ENCODE results near the gene USP24.
A peak's percentile ranks its signal among the peaks of the same experiment; 100 is the strongest.
"Not testable (repeated sequence)": the region's sequence is repeated elsewhere in the genome, so short reads cannot be mapped to it uniquely, and the experiment has no call there.

USP24 gene

DNA sequence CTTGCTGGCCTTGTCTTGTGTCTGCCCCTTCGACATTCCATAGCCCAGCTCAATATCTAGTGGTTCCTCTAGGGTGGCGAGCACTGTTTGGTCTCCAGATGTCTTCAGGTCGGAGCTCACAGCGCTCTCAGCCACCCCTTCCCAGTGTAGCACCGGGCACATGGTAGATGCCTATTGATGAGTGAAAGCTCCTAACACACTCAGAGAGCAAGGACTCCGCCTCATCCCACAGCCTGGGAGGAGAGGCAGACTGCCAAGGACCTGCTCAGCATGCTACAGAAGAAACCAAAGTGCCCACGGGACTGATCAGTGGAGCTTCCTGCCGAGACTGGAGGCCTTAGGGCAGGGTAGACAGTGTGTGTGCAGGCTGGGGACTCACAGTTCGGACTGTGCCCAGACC, 164.9 kb downstream of the USP24 start:
- DNase-seq: peak; percentile 26

DNA sequence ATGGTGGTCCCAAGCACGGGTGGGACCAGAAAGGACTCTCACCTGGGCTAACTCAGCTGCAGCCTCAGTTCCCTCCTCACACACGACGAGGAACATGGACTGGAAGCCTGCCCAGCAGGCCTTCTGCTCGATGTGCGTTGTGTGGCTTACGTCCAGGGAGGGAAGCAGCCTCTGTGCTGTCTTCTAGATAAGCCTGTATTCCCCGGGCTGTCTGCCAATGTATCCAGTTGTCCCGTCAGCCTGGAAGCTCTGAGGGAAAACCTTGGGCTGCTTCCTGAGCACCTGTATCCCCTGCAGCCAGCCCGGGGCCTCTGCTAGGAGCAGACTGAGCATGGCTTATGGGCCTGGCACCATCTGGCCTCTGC, 165.3 kb downstream of the USP24 start:
- peak; percentile 36 for DNase-seq

DNA sequence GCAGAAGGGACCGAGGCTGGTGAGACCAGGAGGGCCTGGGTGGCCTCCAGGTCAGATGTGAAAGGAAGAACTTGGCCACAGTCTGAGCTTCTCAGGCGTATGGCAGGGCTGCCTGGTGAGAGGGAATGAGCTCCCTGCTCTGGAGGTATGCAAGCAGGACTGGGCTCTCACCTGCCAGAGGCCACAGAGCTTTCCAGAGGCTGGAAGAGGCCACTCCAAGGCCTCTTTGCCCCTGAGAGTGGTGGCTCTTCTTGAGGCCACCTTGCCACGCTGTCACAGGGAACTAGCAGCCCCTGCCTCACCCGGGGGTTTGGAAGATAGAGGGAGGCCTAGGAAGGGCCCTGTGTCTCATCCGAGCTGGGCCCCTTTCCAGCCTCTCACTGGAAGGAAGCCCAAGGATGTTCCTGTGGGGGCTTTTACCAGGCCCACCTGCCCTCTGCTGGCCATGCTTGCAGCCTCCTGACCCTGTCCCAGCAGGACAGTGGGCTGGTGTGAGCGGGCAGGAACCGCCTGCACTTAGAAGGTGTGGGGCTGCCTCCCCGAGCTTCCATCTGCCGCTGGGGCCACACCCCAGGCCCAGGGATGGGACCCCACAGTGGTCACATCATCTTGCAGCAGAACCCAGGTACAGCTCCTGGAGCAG, 165.8 kb downstream of the USP24 start:
- no peak for DNase-seq

DNA sequence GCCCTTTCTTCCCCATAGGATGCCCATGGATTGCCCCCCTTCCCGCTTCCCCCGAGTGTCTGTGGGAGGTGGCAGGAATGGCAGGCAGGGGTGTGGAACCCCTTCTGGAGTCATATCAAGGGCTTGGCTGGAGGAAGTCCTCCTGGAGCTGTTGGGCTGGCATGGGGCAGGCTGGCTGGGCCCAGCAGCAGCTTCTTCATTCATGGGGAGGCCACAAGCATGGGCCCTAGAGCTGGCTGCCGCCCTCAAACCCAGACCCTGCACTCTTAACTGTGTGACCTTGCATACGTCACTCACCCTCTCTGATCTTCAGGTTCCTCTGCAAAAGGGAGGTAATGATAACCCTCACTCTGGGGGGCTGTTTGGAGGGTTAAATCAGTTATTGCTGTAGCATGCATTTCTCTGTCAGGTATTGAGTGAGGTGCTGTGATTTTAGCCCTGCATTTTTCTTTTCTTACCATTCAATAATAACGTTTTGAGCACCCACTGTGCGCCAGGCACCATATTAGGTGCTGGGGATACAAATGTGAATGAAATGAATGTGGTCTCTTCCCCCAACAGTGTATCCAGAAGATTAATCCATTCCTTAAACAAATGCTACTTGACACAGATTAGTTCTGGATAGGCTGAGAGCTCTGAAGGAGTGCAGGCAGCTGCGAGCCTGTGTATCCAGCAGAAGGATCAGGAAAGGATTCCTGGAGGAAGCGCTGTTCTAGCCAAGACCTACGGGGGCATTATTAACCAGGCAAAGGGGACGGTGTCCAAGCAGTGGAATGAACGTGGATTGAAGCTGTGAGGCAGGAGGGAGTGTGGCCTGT, 166.5 kb downstream of the USP24 start:
- peak; percentile 6 for DNase-seq

DNA sequence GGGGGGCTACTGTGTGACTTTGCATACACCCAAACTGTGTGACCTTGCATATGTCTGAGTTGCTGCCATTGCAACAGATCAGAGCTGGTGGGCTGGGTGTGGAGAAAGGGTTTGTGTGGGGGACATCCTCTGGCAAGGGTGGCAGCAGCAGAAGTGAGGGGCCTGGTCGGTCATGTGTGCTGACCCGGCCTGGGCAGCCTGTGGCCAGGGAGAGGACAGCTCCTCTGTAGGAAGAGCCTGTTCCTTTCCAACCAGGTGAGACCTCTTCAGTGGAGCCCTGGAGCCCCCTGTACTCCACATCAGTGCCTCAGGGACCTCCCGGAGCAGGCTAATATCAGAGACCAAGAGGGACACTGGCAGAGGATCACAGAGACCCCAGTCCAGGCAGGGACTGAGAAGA, 167.6 kb downstream of the USP24 start:
- DNase-seq: no peak

DNA sequence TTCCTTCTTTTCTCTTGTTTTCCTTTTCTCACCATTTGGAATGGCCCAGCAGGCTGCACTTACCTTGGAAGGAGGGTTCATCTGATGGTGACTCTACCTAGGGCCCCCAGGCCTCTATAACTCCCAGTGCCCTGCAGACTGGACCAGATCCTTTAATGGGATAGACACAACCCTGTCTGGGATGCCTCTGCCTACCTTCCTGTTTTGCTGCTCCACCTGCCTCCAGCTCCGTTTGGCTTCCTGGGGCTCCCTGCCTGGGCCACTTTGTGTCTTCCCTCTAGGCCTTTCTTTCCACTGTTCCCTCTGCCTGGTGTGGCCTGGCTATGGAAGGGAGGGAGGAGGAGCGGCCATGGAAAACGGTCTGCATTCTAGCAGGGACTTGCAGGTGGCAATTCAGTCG, 168.3 kb downstream of the USP24 start:
- DNase-seq: no peak

DNA sequence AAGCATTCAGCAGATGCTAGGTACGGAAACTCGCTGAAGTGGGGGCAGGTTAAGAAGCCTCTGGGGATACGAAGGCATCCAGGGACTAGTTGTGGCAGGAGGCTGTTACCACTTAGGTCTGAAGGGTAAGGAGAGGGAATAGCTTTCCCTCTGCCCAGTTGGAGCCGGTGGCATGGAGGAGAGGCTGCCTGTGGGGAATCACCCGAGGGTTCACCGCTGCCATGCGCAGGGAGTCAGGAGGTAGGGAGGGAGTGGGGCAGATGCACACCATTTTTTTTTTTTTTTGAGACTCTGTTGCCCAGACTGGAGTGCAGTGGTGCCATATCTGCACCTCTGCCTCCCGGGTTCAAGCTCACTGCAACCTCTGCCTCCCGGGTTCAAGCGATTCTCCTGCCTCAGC, 169.7 kb downstream of the USP24 start:
- DNase-seq: no peak

DNA sequence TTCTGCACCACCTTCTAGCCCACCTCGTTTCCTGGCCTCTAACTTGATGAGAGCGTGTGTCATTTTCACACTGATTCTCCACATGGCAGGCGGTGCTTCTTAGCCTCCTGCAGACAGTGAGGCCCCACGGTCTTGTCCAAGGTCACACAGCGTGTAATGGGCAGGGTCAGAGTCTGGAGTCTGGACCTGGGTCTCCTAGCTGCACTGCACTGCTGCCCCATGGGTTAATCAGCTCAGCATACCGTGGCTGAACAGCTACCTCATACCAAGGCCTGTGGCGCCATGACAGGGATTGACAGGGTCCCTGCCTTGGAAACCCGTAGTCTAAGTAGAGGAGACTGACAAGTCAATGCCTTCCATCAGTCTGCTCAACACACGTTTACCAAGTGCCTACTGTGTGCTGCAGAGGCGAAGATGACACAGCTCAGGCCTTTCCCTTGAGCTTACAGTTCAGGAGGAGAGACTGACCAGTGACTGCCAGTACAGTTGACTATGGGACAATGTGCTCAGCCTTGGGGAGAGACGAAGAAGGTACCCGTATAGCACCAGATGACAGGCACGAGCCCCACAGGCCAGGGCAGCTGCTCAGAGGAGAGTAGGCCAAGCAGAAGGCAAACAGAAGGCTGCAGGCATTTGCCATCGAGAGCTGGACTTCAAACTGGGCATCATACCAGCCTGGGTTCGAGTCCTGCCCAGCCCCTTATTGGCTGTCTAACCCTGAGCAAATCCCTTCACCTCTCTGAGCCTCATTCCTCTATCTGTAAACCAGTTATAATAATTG, 170.4 kb downstream of the USP24 start:
- DNase-seq: no peak

DNA sequence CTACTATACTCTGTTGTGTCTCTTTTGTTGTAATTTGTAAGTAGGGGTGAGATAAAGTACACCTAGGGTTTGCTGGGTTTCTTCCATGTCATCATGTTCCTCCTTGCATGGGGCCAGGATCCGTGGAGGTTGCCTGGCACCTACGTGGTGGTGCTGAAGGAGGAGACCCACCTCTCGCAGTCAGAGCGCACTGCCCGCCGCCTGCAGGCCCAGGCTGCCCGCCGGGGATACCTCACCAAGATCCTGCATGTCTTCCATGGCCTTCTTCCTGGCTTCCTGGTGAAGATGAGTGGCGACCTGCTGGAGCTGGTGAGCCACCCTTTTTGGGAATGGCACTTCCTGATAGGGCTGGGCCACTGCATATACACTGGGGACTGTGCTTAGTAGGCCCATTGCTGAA, 171.4 kb downstream of the USP24 start:
- no peak for DNase-seq

DNA sequence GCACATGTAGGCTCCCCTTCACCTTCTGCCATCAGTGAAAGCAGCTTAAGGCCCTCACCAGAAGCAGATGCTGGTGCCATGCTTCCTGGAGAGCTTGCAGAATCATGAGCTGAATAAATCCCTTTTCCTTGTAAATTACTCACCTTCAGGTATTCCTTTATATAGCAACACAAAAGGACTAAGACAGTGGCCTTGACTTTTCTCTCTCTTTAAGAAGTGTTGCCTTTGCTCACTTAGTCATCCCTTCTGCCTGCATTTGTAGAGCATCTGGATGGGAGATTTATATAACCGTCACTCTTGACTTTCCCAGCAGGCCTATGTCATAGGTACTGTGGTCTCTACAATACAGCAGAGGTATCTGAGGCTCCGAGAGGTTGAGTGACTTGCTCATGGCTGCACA, 172.2 kb downstream of the USP24 start:
- no peak for DNase-seq

DNA sequence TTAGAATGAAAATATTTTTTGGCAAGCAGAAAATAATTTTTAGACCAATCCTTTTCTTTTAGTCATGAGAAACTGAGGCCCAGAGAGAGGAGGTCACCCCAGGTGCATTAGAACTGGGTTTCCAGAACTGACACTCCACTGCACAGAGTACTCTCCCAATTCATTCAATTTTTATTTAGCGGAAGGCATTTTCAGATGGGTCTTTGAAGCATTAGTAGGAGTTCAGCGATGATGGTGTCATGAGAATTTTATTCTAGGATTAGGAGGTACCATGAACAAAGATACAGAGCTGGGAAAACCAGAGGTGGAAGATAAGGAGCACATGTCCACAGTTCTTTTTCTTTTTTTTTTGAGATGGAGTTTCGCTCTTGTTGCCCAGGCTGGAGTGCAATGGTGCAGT, 173.6 kb downstream of the USP24 start:
- DNase-seq: no peak

DNA sequence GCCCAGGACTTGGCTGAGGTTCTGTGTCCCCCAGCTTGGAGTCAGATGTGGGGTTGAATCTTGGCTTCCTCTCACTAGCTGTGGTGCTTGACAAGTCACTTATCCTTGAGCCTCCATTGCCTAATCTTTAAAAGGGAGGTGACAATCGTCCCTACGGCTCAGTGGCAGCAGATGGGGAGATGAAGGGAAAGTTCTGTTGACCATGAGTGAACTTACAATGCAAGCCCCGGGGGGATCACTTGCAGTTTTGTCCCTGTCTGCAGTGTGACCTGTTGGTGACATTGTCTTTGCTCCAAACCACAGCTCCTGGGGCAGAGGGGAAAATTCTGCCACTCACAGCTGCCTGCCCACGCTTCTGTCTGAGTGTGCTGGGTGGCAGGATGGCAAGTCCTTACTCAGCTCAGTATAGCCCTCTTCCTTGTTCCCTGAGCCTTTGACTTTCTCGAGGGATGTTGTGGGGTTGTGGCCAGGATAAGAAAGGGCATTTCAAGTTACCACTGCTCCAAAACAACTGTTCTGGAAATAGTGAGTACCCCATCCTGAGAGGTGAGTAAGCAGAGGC, 174.2 kb downstream of the USP24 start:
- DNase-seq: no peak

DNA sequence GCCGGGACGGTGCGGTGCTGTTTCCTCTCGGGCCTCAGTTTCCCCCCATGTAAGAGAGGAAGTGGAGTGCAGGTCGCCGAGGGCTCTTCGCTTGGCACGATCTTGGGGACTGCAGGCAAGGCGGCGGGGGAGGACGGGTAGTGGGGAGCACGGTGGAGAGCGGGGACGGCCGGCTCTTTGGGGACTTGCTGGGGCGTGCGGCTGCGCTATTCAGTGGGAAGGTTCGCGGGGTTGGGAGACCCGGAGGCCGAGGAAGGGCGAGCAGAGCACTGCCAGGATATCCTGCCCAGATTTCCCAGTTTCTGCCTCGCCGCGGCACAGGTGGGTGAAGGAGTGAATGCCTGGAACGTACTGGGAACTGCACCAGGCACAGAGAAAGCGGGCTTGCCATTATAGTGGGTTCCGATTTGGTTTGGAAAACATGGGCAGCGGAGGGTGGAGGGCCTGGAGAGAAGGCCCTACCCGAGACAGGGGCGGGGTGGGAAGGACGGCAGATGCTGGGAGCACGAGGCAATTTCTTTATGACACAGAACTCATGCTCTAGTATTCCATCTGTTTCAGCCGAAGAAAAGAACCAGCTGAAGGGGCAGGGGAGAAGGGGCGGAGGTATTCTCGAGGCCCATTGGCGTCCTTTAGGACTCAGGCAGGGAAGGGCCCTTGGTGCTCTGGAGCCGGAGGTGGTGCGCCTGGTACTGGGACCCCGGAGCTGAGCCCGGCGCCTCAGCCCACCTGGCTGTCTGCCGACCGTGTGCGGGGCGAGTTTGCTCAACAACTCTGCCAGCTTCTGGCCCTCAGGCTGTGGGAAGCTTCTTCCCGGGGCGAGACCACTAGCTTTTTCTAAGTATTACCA, 174.9 kb downstream of the USP24 start:
- DNase-seq: no peak

DNA sequence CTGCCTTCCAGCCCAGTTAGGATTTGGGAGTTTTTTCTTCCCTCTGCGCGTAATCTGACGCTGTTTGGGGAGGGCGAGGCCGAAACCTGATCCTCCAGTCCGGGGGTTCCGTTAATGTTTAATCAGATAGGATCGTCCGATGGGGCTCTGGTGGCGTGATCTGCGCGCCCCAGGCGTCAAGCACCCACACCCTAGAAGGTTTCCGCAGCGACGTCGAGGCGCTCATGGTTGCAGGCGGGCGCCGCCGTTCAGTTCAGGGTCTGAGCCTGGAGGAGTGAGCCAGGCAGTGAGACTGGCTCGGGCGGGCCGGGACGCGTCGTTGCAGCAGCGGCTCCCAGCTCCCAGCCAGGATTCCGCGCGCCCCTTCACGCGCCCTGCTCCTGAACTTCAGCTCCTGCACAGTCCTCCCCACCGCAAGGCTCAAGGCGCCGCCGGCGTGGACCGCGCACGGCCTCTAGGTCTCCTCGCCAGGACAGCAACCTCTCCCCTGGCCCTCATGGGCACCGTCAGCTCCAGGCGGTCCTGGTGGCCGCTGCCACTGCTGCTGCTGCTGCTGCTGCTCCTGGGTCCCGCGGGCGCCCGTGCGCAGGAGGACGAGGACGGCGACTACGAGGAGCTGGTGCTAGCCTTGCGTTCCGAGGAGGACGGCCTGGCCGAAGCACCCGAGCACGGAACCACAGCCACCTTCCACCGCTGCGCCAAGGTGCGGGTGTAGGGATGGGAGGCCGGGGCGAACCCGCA, 175.7 kb downstream of the USP24 start, which contains the start of gene PCSK9:
TSS of gene PCSK9 (plus strand) at position 207 of the 741 bp plus-strand sequence. CDS start at position 497, 290 bp downstream.
- DNase-seq: no peak

DNA sequence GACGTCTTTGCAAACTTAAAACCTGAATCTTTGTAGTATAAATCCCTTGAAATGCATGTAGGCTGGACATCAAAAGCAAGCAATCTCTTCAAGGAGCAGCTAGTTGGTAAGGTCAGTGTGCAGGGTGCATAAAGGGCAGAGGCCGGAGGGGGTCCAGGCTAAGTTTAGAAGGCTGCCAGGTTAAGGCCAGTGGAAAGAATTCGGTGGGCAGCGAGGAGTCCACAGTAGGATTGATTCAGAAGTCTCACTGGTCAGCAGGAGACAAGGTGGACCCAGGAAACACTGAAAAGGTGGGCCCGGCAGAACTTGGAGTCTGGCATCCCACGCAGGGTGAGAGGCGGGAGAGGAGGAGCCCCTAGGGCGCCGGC, 176.2 kb downstream of the USP24 start:
- no peak for DNase-seq

DNA sequence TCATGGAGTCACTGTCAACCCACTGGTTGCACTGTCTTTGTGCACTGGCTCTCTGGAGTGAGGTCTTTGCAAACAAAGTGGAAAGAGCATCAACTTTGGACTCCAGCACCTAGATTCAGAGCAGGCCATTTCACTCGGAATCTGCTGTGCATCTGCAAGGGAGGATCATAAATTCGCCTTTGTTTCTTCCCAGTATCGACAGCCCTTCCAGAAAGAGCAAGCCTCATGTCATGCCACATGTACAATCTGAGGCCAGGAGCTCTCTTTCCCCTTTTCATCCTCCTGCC, 176.7 kb downstream of the USP24 start:
- DNase-seq: no peak

DNA sequence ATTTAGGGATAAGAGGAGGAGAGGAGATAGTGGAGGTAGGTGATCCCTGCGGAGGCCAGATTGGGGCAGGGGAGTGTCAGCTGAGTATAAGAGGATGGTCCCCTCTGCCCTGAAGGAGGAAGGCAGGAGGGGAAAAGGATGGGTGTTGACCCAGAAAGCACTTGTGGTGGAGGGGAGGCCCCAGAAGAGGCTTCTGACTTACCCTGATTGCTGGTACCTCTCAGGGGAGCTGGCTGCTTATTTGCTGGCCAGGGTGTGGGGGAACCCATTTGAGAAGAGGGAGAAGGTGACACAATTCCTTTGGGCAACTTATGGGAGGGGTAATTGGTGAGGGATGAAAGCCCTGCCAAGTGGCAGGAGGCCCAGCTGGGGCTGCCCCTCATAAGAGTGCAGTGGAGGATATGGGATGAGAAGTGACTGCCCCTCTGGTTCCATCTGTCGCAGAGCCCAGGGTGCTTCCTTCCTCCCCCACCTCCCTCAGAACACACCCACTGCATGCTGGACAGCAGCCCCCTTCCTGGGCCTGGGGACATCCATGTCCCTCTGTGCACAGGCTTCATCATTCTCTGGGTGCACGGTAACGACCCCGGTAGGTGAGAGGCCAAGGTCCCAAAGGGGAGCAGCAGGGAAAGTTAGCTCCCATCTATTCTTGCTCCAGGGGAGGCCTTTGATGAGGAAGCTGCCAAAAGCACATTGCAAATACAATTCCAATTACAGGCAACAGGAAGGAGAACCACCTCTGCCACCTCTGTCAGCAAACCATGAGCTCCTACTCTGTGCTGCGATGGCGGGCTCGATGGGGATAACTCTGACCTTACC, 177.2 kb downstream of the USP24 start:
- no peak for DNase-seq

DNA sequence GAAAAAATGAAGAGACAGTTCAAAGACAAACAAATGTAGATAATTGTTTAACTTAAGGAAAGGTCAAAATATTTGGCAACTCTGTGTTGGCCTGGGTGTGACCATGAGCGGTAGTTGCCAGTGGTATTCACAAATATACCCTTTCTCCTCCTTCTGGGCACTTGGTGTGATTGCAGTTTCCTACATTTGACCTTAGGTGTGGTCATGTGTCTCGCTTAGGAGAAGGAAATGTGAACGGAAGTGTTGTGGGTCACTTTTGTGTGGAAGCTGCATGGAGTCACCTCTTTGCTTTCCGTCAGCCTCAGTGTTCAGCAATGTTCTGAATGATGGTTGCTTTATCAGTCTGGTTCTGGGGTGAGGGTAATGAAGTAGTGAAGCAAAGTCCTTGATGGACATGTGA, 179.3 kb downstream of the USP24 start:
- DNase-seq: no peak

DNA sequence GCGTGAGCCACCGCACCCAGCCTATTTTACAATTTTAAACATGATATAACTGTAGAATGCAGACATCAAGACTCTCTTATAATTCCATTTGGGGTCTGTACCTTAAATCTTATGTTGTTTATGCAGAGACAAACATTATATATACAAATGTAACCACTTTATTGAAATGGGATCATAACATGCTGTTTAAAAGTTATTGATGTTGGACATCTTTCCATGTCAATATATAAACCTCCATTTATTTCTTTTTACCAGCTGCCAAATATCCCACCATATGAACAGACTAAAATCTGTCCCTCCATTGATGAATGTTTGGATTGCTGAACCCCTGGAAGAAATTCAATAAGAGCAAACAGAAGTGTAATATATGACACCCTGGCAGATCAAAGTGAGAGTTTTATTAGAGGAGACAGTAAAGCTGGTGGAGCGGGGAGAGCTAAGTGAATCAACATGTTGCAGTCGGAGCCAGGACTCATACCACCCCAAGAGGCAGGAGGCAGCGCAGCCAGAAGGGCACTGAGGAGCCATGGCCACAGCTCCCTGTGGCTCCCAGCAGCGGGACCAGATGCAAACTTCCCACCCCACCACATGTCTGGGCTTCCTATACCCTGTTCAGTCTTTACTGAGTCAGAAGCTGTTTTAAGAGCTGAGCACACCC, 180.6 kb downstream of the USP24 start:
- peak; percentile 67 for DNase-seq

DNA sequence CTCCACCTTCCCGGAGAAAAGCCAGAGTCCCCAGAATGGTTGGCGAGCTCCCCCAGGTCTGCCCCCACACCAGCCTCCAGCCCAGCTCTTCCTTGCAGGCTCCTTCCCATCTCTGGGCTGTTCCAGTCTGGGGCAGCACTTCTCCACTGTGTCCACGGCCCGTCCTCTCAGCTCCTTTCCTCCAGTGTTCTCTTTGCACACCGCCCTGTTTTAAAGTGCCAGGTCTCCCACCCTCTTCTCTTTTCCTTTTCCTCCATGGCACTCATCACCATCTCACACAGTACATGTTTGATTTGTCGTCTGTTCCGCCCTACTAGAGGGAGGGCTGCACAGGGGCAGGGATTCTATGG, 181.9 kb downstream of the USP24 start:
- DNase-seq: no peak

DNA sequence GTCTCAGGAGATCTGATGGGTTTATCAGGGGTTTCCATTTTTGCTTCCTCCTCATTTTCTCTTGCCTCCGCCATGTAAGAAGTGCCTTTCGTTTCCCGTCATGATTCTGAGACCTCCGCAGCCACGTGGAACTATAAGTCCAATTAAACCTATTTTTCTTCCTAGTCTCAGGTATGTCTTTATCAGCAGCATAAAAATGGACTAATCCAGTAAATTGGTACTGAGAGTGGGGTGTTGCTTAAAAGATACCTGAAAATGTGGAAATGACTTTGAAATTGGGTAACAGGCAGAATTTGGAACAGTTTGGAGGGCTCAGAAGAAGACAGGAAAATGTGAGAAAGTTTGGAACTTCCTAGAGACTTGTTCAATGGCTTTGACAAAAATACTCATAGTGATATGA, 184.1 kb downstream of the USP24 start:
- not testable (repeated sequence) for DNase-seq
